Stimulated activated CD4-positive, alpha-beta T cell treated with anti-CD3 and anti-CD28 coated beads, Interleukin-4, amount 100 ng/mL, for 1 hour (primary cell): ENCODE results near the gene KIAA1755.
"Not testable (repeated sequence)": the region's sequence is repeated elsewhere in the genome, so short reads cannot be mapped to it uniquely, and the experiment has no call there.

ENCODE experiments used
- DNase-seq: peaks from one replicate; pipeline ENCODE4 v3.0.0-alpha.2; 2020

Gene KIAA1755

DNA sequence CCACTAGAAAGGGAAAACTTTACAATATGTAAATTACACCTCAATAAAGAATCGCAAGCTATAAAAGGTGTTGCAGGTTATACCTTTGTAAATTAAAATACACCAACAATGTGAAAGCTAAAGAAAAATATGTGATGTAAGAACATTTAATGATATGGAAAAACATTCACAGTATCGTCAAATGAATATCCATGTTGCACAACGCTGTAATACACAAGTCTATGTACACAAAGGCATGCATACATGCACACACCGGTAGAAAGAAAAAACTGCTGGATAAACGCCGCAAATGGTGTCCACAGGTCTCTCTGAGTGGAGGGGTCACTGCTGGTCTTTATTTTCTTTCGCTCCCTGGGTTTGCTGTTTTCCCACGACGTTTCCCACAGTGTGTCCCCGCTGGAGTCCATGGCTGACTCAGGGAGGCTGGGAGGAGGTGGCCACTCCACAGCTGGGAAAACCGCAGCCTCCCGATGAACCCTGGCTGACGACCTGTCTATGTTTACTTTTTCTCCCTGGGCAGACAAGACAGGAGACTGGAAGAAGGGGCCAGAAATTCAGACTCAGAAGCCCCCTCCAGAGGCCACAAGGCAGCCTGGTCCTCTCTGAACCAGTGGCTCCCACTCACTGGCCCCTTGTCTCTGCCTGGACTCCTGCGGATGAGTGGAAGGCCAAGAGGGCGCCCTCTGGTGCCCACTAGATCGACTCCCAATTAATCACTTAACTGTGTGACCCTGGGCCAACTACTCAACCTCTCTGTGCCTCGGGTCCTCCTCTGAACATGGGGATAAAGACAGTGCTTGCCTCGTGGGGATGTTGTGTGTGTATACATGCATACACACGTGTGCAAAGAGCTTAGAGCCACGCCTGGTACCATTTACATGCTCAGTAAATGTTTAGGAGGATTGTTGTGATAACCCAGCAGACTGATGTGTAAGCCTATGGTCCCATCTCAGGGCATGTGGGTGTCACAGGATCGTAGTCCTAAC, 30.6 kb upstream of the KIAA1755 start:
- no peak for DNase-seq

DNA sequence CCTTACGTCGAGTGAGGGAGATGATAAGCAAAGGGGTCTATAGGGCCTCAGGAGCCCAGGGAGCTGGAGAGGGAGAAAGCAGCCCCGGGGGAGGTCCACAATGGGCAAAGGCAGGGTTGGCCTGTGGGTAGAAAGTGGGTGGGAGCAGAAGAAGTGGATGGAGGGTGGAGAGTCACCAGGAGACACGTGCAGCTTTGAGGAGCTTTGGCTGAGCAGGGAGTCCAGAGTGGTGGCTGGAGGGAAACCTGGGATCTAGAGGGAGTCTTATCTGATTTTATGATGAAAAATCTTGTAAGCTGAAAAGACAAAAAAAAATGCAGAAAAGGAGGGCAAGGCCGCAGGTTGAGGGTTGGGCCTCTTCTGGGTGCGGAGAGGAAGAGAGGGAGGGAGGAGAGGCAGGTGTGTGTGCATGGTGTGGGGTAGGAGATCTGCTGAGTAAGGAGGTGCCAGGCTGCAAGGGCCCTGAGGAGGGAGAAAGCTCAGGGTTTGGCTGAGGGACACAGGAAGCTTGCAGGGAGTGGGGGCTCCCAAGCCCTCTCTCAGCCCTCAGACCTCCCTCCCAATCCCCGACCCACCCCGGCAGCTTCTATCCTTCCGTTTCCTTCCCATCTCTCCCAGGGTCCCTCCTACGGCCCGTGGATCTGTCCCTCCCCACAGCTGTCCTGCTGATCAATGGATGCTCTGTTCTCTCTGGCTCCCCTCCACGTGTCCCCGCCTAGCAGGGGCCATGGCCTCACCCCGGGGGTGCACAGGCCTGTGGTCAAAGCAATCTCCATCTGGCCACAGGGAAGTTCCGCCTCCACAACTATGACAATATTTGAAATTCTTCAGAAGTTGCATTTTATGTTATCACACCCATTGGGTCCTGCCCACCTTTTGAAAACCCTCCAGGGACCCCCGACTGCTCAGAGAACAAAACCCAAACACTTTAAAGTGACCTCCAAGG, 26.3 kb upstream of the KIAA1755 start:
- no peak for DNase-seq

DNA sequence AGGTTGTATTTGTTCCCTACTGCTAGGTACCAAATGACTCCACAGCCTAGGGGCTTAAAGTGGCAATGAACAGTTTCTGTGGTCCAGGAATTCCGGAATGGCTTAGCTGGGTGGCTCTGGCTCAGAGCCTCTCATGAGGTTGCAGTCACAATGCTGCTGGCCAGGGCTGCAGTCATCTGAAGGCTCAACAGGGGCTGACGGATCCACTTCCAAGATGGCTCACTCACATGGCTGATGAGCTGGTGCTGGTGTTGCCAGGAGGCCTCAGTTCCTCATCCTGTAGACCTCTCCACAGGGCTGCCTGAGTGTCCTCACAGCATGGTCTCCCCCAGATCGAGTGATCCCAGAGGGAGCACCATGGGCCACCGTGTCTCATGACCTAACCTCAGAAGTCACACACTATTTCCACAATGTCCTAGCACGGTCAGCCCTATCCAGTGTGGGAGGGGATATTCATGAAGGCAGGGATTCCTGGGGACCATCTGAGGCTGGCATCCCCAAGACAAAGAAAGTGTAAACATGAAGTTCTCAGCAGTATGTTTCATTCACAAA, 24.4 kb upstream of the KIAA1755 start:
- no peak for DNase-seq

DNA sequence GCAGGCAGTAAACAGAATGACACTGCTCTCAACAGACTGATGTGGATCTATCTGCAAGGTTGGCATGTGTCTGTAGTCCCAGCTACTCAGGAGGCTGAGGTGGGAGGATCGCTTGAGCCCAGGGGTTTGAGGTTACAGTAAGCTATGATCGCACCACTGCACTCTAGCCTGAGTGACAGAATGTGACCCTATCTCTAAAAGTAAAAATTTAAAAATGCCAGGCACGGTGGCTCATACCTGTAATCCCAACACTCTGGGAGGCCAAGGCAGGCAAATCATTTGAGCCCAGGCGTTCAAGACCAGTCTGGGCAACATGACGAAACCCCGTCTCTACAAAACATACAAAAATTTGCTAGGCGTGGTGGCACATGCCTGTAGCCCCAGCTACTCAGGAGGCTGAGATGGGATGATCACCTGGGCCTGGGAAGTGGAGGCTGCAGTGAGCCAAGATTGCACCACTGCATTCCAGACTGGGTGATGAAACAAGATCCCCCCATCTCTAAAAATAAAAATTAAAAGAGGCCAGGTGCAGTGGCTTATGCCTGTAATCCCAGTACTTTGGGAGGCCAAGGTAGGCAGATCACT, 23.6 kb upstream of the KIAA1755 start:
- not testable (repeated sequence) for DNase-seq

DNA sequence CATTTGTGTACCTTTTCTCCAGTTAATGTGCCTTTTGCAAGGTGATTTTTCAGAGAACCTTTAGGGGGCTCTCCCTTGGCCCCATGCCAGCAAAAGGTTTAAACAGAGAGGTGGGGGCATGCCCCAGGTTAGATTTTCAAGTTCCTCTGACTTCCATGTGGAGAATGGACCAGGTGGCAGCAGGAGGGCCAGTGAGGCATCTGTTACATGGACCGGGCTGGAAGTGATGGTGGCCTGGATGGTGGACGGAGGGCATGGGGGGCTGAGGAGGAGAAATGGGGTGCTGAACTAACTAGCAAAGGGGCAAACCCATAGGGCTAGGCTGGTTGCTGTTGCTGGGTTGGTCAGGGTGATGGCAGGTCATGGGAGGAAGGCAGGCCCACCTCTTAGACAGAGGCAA, 22.7 kb upstream of the KIAA1755 start:
- no peak for DNase-seq

DNA sequence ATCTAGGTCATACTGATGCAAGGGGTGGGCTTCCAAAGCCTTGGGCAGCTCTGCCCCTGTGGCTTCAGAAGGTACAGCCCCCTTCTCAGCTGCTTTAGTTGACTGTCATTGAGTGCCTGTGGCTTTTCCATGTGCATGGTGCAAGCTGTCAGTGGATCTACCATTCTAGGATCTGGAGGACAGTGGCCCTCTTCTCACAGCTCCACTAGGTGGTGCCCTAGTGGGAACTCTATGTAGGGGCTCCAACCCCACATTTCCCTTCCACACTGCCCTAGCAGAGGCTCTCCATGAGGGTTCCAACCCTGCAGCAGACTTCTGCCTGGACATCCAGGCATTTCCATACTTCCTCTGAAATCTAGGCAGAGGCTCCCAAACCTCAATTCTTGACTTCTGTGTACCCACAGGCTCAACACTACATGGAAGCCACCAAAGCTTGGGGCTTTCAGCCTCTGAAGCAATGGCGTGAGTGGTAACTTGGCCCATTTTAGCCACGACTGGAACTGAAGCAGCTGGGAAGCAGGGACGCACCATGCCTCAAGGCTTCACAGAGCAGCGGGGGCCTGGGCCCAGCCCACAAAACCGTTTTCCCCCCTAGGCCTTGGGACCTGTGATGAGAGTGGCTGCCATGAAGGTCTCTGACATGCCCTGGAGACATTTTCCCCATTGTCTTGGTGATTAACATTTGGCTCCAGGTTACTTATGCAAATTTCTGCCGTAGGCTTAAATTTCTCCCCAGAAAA, 20.8 kb upstream of the KIAA1755 start:
- not testable (repeated sequence) for DNase-seq

DNA sequence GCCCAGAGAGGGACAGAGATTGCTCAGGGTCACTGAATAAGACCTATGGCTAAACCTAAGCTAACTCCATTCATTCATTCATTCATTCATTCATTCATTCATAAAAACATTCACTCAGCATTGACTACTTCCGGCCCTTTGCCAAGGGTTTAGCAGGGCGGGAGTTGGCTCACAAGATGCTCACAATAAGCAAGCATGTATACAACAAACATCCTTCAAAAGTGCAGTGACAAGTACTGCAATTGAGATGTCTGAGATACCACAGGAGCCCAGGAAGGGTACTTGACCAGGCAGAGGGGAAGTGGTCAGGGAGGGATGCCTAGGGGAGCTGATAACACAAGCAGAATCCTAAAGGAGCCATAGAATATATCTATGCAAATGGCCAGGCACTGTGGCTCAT, 18.2 kb upstream of the KIAA1755 start:
- DNase-seq, result no peak

DNA sequence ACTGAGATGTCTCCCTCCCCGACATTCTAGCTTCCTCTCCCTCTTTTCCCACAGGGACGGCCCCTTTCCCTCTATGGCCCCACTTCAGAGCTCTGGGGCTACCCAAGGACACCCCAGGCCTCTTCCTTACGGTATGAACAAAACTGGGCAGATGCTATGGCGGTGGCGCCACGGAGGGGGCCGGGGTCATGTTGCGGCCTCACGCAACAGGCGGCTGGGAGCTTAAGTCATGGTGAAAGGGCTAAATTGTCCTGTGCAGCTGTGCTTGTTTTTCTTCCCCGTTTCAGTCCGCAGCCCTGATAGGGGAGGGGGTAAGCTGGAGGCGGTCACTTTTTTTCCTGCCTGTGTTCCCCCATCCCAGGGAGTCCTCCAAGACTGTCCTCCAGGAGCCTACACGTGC, 17.6 kb upstream of the KIAA1755 start:
- DNase-seq, result no peak

DNA sequence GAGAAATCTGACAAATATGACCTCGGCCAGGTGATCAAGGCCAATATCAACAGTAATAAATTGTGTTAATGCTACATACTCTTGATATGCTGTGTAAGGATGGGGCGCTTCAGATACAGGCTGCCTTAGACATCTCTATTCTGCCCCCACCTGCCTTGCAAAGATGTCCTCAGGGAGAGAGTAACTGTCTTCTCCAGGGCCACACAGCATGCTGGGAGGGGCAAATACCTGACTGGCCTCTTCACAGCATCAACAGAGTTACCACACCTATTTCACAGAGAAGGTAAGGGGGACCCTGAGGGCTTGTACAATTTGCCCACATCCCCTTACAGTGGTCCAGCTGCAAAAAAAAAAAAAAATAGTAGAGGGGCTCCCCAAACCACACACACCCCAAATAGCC, 17.2 kb upstream of the KIAA1755 start:
- no peak for DNase-seq

DNA sequence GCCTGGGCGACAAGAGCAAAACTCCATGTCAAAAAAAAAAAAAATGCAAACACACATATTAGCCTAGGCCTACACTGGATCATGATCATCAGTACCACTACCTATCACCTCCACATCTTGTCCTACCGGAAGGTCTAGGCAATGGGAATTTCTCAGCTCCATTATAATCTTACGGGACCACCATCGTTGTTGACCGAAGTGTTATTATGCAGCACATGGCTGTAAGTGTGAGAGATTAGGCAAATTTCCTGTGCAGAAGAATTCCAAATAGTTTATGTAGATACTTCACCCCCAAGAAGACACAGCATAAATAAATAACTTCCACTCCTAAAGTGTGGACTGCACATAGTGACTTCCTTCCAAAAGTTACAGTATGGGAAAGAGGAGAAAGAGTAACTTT, 16.8 kb upstream of the KIAA1755 start:
- no peak for DNase-seq

DNA sequence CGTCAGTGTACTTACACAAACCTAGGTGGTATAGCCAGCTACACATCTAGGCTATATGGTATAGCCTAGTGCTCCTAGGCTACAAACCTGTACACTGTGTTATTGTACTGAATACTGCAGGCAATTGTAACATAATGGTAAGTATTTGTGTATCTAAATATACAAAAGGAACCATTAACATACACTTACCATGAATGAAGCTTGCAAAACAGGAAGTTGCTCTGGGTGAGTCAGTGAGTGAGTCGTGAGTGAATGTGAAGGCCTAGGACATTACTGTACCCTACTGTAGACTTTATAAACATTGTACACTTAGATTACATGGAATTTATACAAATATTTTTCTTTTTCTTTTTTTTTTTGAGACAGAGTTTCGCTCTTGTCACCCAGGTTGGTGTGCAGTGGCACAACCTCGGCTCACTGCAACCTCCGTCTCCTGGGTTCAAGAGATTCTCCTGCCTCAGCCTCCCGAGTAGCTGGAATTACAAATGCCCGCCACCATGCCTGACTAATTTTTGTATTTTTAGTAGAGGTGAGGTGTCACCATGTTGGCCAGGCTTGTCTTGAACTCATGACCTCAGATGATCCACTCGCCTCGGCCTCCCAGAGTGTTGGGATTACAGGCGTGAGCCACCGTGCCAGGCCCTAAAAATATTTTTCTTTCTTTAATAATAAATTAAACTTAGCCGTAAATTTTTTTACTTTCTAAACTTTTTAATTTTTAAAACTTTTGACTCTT, 15.4 kb upstream of the KIAA1755 start:
- DNase-seq, result no peak

DNA sequence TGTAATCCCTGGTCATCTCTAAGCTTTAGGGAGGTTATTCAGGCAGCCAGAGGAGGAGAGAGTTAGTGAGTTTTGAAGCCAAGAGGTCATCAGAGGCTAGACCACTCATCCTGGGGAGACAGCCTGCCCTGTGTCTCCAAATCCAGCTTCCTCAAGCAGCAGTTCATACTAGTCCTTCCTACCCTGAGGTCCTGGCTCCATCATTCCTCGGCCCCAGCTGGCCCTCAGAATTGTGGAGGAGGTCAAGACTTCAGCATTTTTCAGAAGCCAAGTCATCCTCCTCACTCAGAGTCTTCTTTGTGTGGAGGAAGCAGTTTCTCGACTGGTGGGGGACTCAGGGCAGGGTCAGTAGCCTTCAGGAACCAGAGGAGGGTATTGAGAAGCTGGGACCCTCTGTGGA, 12.4 kb upstream of the KIAA1755 start:
- no peak for DNase-seq

DNA sequence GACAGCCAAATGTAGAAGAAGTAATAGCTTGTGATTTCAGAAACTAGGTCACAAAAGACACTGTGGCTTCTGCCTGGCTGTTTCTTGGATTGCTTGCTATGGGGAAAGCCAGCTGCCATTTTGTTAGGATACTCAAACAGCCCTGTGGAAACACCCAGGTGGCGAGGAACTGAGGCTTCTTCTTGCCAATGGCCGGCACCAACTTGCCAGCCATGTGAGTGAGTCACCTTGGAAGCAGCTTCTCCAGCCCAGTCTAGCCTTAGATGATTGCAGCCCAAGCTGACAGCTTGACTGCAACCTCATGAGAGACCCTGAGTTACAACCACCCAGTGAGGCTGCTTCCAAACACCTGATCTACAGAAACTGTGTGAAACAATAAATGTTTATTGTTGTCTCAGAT, 11.9 kb upstream of the KIAA1755 start:
- no peak for DNase-seq

DNA sequence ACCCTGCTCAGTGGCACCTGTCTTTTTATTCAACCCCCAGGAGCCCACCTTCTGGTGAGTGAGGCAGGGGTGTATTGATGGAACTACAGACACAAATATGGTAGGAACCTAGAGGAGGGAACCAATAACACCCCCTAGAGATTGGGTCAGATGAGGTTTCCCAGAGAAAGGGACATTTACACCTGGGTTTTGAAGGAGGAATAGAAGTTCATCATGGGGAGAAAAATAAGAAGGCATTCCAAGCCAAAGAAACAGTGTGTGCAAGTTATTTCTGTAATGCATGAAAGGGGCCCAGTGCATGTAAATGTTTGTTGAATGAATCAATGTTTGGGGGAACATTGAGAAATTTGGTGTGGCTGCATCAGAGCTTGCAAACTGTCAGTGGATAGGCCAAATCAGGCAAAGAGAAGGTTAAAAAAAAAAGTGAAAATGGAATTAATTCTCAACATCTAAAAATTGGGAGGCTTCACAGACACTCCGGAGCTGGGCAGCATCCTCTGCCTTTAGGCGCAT, 11.1 kb upstream of the KIAA1755 start:
- DNase-seq, result no peak

DNA sequence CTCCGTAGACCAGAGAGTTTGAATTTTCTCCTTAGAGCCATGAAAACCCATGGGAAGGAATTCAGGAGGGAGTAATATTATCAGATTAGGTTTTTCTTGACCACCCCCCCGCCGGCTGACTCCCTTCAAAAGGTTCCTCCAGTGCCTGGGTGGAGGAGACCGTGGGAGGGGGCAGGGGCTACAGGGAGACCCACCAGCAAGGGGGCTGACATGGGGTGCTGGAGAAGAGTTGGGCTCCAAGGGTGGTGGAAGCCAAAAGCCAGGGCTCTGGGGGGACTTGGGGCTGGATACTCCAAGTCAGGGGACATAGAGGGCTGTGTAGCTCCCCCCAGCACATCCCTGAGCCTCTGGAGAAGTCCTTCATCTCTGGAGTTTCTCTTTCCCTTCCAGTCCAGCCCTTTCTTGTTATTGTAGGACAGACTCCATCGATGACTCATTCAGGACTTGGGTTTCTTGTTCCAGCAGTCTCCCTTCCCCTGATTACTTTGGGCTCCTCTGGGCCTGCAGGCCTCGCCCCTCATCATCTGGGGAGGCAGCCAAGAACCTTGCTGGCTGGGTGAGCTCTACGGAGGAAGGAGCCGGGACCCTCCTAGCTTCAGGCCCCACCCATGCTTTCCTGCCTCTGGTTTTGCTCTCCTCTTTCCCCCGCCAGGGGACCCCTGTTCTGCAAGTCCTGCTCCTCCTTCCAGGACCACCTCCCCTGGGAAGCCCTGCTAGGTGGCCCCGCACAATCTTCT, 10.5 kb upstream of the KIAA1755 start:
- DNase-seq, result no peak

DNA sequence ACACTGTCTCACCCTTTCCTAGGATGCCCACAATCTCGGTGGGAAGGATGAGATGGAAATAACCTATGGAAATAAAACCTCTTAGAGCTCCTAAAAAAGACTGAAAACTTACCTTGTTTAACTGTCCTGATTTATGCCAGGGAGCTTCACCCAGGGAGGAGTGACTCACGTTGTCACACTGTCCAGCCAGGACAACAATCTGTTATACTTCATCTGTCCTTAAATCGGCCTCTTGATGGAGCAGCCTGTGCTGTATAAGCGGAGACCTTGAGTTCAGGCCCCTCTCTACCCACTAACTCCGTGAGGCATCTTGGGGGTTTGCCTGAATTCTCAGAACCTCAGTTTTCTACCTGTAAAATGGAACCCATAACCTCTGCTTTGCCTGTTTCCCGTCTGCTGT, 9.2 kb upstream of the KIAA1755 start:
- DNase-seq, result no peak

DNA sequence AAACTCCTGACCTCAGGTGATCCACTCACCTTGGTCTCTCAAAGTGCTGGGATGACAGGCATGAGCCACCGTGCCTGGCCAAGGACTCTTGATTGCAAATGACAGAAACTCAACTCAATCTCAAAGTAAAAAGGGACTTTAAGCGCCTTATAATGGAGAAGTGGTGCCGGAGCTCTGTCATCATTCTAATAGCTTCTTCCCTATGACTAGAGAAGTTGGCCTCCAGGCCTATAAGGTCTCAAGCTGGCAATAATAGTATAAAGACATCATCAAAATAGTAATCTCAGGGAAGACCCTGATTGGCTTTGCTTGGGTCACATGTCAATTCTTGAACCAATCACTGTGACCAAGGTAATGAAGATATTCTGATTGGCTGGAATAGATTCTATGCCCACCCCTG, 8.5 kb upstream of the KIAA1755 start:
- no peak for DNase-seq

DNA sequence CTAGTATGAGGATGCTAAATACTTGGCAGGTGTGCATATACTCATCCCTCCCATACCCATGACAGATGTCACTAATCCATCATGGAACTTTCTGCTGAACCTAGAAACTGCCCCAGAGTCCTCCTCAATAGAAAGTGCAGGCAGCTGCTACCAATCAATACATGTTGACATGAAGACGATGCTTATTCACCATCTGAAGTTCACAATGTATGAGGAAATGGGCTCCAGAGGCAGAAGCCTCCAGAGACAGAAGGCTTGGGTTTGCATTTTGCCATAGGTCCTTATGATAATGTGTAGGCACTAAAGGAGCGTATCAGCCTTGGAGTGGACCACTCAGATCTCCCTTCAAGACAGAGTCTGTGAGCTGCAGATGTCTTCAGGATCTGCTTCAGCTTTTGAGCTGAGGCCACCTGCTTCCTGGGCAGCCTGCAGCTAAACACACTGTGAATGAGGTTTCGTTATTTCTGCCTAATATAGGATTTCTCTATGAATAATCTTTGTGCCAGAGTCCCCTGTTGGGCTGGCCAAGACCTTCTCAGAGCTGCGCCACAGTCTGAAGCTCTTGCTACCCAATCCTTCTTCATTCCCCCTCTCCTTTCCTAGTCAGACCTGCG, 7.5 kb upstream of the KIAA1755 start:
- DNase-seq, result no peak

DNA sequence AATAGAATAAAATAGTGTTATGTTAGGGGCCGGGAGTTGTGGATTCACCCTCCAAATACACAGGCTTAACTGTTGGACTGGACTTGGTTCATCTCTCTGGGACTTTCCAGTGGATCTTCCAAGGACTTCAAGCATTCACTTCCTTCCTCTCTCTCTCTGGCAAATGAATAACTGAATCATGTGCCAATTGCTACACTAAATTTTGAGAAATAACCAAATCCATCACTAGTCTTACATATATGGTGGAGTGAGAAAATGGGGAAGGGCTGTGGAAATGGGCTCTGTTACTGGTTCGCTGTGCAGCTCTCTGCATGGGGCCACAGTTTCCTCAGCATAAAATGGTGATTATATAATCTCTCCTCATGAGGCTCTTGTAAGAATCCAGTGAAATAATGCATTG, 6.8 kb upstream of the KIAA1755 start:
- DNase-seq, result no peak

DNA sequence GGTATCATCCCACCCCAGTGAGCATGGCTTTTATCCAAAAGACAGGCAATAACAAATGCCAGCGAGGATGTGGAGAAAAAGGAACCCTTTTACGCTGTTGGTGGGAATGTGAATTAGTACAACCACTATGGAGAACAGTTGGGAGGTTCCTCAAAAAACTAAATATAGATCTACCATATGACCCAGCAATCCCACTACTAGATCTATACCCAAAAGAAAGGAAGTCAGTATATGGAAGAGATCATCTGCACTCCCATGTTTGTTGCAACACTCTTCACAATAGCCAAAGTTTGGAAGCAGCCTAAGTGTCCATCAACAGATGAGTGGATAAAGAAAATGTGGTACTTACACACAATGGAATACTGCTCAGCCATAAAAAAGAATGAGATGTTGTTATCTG, 5.9 kb upstream of the KIAA1755 start:
- no peak for DNase-seq
